Subcutaneous adipose tissue (tissue), 4 donors: ENCODE measurements around the gene CDC5L. TPM values are rescaled to one million over a fixed set of nuclear protein-coding genes. Genes with fewer than 3 reads are reported as not detected.

Experiments used
- total RNA-seq, 4 donors: library from RNA; depleted of rRNA; stranded (reverse); fragments of >200 nt; gene quantifications; one replicate each; pipeline ENCODE4 v1.1.0, GENCODE V29; 2016
- TF ChIP-seq, protein P1 (sequence below): fragments of 450-650 bp; IDR thresholded peaks from one replicate; pipeline ENCODE4 v1.5.1; 2016; ENCODE audit warnings: low read depth, mild to moderate bottlenecking, control low read depth, antibody characterized with exemption, moderate library complexity

CDC5L gene
- total RNA-seq, 4 donors from 2014 or later: 16.5 to 25.9 (median 18.7) TPM

GRCh38 chr6:44404022-44404714 is 16.7 kb downstream of the CDC5L start:
- TF ChIP-seq, protein P1, sequence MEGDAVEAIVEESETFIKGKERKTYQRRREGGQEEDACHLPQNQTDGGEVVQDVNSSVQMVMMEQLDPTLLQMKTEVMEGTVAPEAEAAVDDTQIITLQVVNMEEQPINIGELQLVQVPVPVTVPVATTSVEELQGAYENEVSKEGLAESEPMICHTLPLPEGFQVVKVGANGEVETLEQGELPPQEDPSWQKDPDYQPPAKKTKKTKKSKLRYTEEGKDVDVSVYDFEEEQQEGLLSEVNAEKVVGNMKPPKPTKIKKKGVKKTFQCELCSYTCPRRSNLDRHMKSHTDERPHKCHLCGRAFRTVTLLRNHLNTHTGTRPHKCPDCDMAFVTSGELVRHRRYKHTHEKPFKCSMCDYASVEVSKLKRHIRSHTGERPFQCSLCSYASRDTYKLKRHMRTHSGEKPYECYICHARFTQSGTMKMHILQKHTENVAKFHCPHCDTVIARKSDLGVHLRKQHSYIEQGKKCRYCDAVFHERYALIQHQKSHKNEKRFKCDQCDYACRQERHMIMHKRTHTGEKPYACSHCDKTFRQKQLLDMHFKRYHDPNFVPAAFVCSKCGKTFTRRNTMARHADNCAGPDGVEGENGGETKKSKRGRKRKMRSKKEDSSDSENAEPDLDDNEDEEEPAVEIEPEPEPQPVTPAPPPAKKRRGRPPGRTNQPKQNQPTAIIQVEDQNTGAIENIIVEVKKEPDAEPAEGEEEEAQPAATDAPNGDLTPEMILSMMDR: no peak

DNA sequence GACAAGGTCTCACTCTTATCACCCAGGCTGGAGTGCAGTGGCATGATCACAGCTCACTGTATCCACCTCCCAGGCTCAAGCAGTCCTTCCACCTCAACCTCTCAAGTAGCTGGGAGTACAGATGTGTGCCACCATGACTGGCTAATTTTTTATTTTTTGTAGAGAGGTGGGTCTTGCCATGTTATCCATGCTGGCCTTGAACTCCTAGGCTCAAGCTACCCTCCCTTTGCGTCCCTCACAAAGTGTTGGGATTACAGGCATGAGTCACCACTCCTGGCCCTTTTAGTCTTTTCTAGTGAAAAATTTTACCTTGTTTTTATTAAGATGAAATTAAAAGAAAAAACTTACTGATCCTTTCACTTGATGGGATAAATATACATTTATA is 17.2 kb downstream of the CDC5L start:
- TF ChIP-seq, protein P1: no peak

- TF ChIP-seq, protein P1: no peak
Measured at GRCh38 chr6:44407951-44408670, 20.6 kb downstream of the CDC5L start.

GRCh38 chr6:44409207-44409794 is 21.8 kb downstream of the CDC5L start:
- TF ChIP-seq, protein P1: no peak

DNA sequence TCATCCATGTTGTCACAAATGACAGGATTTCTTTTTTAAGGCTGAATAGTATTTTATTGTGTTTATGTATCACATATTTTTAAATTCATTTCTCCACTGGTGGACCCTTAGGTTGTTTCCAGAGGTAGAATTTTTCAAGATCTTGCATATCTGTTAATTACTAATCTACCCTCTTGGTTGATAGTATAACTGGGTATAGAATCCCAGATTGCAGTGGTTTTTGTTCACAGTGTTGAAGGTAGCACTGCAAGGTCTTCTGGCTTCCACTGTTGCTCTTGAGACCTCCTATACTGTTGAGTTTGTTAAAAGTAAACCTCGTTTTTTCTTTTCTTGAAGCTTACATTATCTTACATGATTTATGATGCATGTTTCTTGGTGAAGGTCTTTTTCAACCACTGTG is 22.9 kb downstream of the CDC5L start:
- TF ChIP-seq, protein P1: no peak

DNA sequence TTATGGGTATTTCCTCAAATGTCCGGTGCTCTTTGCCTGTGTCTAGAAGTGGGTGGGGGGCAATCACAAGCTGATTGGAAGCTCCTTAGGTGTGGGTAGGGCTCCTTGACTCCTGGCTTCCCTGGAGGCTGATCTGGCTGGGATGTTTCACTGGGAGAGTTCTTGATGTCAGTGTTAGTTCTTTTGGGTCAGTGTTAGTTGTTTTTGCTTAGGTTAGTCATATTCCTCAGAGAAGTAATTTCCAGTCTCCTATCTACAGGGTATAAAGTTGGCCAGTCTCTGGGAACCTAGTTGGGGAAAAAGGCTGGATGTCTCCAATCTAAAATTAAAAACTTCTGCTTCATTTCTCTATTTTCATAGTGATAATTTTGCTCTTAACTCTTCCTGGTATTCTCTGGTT is 23.6 kb downstream of the CDC5L start:
- TF ChIP-seq, protein P1: no peak

GRCh38 chr6:44415449-44415848 is 27.9 kb downstream of the CDC5L start:
- TF ChIP-seq, protein P1: no peak
